HG03432 (cell line): ENCODE results near the gene LMBRD1.

Source experiments
- ATAC-seq: cut with Tn5 transposase; IDR thresholded peaks from one replicate; pipeline ENCODE4 v1.9.1; 2021; ENCODE audit warnings: mild to moderate bottlenecking, moderate library complexity; ENCODE audit not compliant: unreplicated experiment

LMBRD1 gene

GRCh38 chr6:69643688-69644087 lies 153.1 kb downstream of the LMBRD1 start:
- no peak for ATAC-seq

- ATAC-seq, result no peak
These were observed 163.9 kb downstream of the LMBRD1 start for GRCh38 chr6:69632932-69633331.

- peak; percentile 52 for ATAC-seq
These were observed 165.1 kb downstream of the LMBRD1 start for GRCh38 chr6:69631552-69632346.

GRCh38 chr6:69630767-69631166 lies 166.0 kb downstream of the LMBRD1 start:
- ATAC-seq, result no peak

- ATAC-seq, result no peak
These were observed 169.2 kb downstream of the LMBRD1 start for GRCh38 chr6:69627625-69628024.

- ATAC-seq, result no peak
These were observed 171.9 kb downstream of the LMBRD1 start for GRCh38 chr6:69624944-69625343.
